ENCODE results near the gene KRT83.

The KRT83 gene

GRCh38 chr12:52360106-52360662, 39.0 kb upstream of the KRT83 start:
- H3K4me3 ChIP-seq (ENCODE audit: low read depth, low read length), result no peak overlapping the region
- no peak for TF ChIP-seq CTCF (IDR thresholded peaks at IDR 0.05; ENCODE audit: low read depth, low read length, missing control alignments)
- DNase-seq (ENCODE audit: low read depth), result no peak

- no peak overlapping the region for H3K4me3 ChIP-seq (ENCODE audit: low read depth, low read length)
- TF ChIP-seq CTCF (IDR thresholded peaks at IDR 0.05; ENCODE audit: low read depth, low read length, missing control alignments), result no peak
- no peak for DNase-seq (ENCODE audit: low read depth)
Measured at GRCh38 chr12:52359621-52360061, 38.4 kb upstream of the KRT83 start.

GRCh38 chr12:52358575-52359350, 37.6 kb upstream of the KRT83 start:
- TF ChIP-seq CTCF (IDR thresholded peaks at IDR 0.05; ENCODE audit: low read depth, low read length, missing control alignments), result peak; percentile 33
- no peak overlapping the region for H3K4me3 ChIP-seq (ENCODE audit: low read depth, low read length)
- peak; percentile 45 for DNase-seq (ENCODE audit: low read depth)

GRCh38 chr12:52356762-52357580, 35.8 kb upstream of the KRT83 start:
- no peak for DNase-seq (ENCODE audit: low read depth)
- TF ChIP-seq CTCF (IDR thresholded peaks at IDR 0.05; ENCODE audit: low read depth, low read length, missing control alignments), result no peak
- no peak overlapping the region for H3K4me3 ChIP-seq (ENCODE audit: low read depth, low read length)

- H3K4me3 ChIP-seq (ENCODE audit: low read depth, low read length), result no peak overlapping the region
- no peak for TF ChIP-seq CTCF (IDR thresholded peaks at IDR 0.05; ENCODE audit: low read depth, low read length, missing control alignments)
- DNase-seq (ENCODE audit: low read depth), result no peak
Measured at GRCh38 chr12:52356031-52356761, 35.0 kb upstream of the KRT83 start.

GRCh38 chr12:52355176-52355575, 34.0 kb upstream of the KRT83 start:
- no peak overlapping the region for H3K4me3 ChIP-seq (ENCODE audit: low read depth, low read length)
- TF ChIP-seq CTCF (IDR thresholded peaks at IDR 0.05; ENCODE audit: low read depth, low read length, missing control alignments), result no peak
- DNase-seq (ENCODE audit: low read depth), result no peak
